HG03108 (cell line): ENCODE data around the gene ANGEL2.
"Not testable (repeated sequence)": the region's sequence is repeated elsewhere in the genome, so short reads cannot be mapped to it uniquely, and the experiment has no call there.

Experiments
- ATAC-seq: cut with Tn5 transposase; IDR thresholded peaks from one replicate; pipeline ENCODE4 v1.9.1; 2021; ENCODE audit warnings: moderate library complexity; ENCODE audit not compliant: unreplicated experiment

ANGEL2 gene

GRCh38 chr1:212977781-212978645 is 37.7 kb downstream of the ANGEL2 start:
- ATAC-seq: no peak

GRCh38 chr1:212976586-212976985 is 39.1 kb downstream of the ANGEL2 start:
- ATAC-seq: no peak

- ATAC-seq: no peak
Observed at GRCh38 chr1:212975111-212975918, 40.4 kb downstream of the ANGEL2 start.

GRCh38 chr1:212974711-212975110 is 41.0 kb downstream of the ANGEL2 start:
- ATAC-seq: no peak

GRCh38 chr1:212973899-212974298 is 41.8 kb downstream of the ANGEL2 start:
- ATAC-seq: no peak

- ATAC-seq: no peak
Observed at GRCh38 chr1:212973426-212973825, 42.2 kb downstream of the ANGEL2 start.

GRCh38 chr1:212971312-212971711 is 44.4 kb downstream of the ANGEL2 start:
- ATAC-seq: no peak

GRCh38 chr1:212970085-212970484 is 45.6 kb downstream of the ANGEL2 start:
- no peak for ATAC-seq

GRCh38 chr1:212968368-212968863 is 47.3 kb downstream of the ANGEL2 start:
- ATAC-seq: no peak

- no peak for ATAC-seq
Observed at GRCh38 chr1:212967801-212968200, 47.9 kb downstream of the ANGEL2 start.

GRCh38 chr1:212966616-212967015 is 49.1 kb downstream of the ANGEL2 start:
- no peak for ATAC-seq

GRCh38 chr1:212964993-212965392 is 50.7 kb downstream of the ANGEL2 start:
- ATAC-seq: not testable (repeated sequence)

- no peak for ATAC-seq
Observed at GRCh38 chr1:212964102-212964501, 51.6 kb downstream of the ANGEL2 start.

GRCh38 chr1:212962509-212962908 is 53.2 kb downstream of the ANGEL2 start:
- no peak for ATAC-seq

- ATAC-seq: no peak
Observed at GRCh38 chr1:212960932-212961331, 54.7 kb downstream of the ANGEL2 start.

- ATAC-seq: peak; percentile 71
Observed at GRCh38 chr1:212959266-212960220, 56.1 kb downstream of the ANGEL2 start.

- no peak for ATAC-seq
Observed at GRCh38 chr1:212958175-212958574, 57.5 kb downstream of the ANGEL2 start.

GRCh38 chr1:212957546-212957945 is 58.1 kb downstream of the ANGEL2 start:
- ATAC-seq: no peak

GRCh38 chr1:212955961-212956620 is 59.6 kb downstream of the ANGEL2 start:
- ATAC-seq: no peak

GRCh38 chr1:212955098-212955497 is 60.6 kb downstream of the ANGEL2 start:
- no peak for ATAC-seq
